Lung (tissue), 12 donors: ENCODE measurements around the gene TMEM108. TPM values are rescaled to one million over a fixed set of nuclear protein-coding genes. Genes with fewer than 3 reads are reported as not detected.

ENCODE experiments used
- ATAC-seq: fragments of 200-7000 bp; cut with Tn5 transposase; one replicate; pipeline ENCODE4 v1.9.1; 2020; ENCODE audit warnings: moderate number of reproducible peaks; ENCODE audit not compliant: insufficient read depth, low FRiP score
- DNase-seq, 3 donors: peaks; one replicate each; pipeline ENCODE4 v3.0.0-alpha.2; 2013 to 2017
- H3K27ac ChIP-seq, 2 donors: one replicate each; pipeline ENCODE4 v1.5.1; 2013; ENCODE audit warnings: mild to moderate bottlenecking in 2 of 2, moderate library complexity in 2 of 2, control low read depth in 1 of 2, inconsistent platforms in 1 of 2, low read depth in 1 of 2, low read length in 1 of 2
- H3K27me3 ChIP-seq, 3 donors: one replicate each; pipeline ENCODE4 v1.5.1; 2013; ENCODE audit warnings: low read length in 2 of 3; ENCODE audit not compliant: control insufficient read depth in 3 of 3, insufficient read depth in 3 of 3
- H3K36me3 ChIP-seq, 4 donors: one replicate each; pipeline ENCODE4 v1.5.1; 2013; ENCODE audit warnings: low read length in 4 of 4, mild to moderate bottlenecking in 1 of 4, moderate library complexity in 1 of 4; ENCODE audit not compliant: control insufficient read depth in 4 of 4, insufficient read depth in 4 of 4
- H3K4me1 ChIP-seq, 5 donors: one replicate each; pipeline ENCODE4 v1.5.1; 2013; ENCODE audit warnings: low read length in 5 of 5, mild to moderate bottlenecking in 2 of 5, moderate library complexity in 1 of 5; ENCODE audit not compliant: control insufficient read depth in 5 of 5, insufficient read depth in 5 of 5
- H3K4me3 ChIP-seq: one replicate; pipeline ENCODE4 v1.5.1; 2013; ENCODE audit warnings: mild to moderate bottlenecking, control low read depth, moderate library complexity
- H3K9ac ChIP-seq, 2 donors: one replicate each; pipeline ENCODE4 v1.5.1; 2013; ENCODE audit warnings: low read length in 2 of 2, control low read depth in 1 of 2; ENCODE audit not compliant: insufficient read depth in 1 of 2
- H3K9me3 ChIP-seq, 4 donors: one replicate each; pipeline ENCODE4 v1.5.1; 2013; ENCODE audit warnings: low read length in 3 of 4, mild to moderate bottlenecking in 1 of 4, moderate library complexity in 1 of 4; ENCODE audit not compliant: control insufficient read depth in 4 of 4, insufficient read depth in 3 of 4
- WGBS, 2 donors: extraction: QIAGEN DNeasy Blood & Tissue Kit; methylation state at CpG; one replicate each; pipeline ENCODE4 v1.1.7; 2013; 5-methylcytosine and 5-hydroxymethylcytosine counted together
- polyA plus RNA-seq, 2 donors: library from polyadenylated mRNA; stranded (reverse); fragments of 200-250 nt; gene quantifications; one replicate each; pipeline ENCODE4 v1.2.1, GENCODE V29; 2013
- total RNA-seq, 2 donors: library from RNA; depleted of rRNA in 1 of 2; stranded (reverse); fragments of >200 nt in 1 of 2; gene quantifications; one replicate each; pipeline ENCODE4 v1.2.1, GENCODE V29; 2014 to 2021
- TF ChIP-seq, protein P1 (sequence below): IDR thresholded peaks from 2 replicates; pipeline ENCODE4 v1.5.1; 2012; ENCODE audit warnings: mild to moderate bottlenecking; ENCODE audit errors: control extremely low read depth, extremely low read depth
- donor health status: control.
- donor health status: control.
- donor health status: Bipolar disorder and iron deficiency.
- donor health status: healthy.
- donor health status: DM: yes; HTN: yes; CAD: no.

Gene TMEM108
- total and polyA plus RNA-seq, 4 donors: 3.0 to 16.9 (median 7.6) TPM

GRCh38 chr3:133083395-133083794, 45.2 kb downstream of the TMEM108 start:
- Histone ChIP-seq H3K9ac (no peak overlapping the region), H3K4me1 (no peaks in the 10 kb centered on the region), H3K27me3 (no peaks in the 10 kb centered on the region), H3K9me3 (peaks cover 0 to 2% (median 0%) of the 10 kb centered on the region in 4 donors), H3K27ac (no peak overlapping the region), H3K4me3 (no peak overlapping the region), H3K36me3 (peaks cover 0 to 9% (median 2%) of the 10 kb centered on the region in 4 donors)
- WGBS, 2 donors: 19 to 26% methylated on average over 1 of the region's 1 CpG
- no peak for DNase-seq
- TF ChIP-seq, protein P1, sequence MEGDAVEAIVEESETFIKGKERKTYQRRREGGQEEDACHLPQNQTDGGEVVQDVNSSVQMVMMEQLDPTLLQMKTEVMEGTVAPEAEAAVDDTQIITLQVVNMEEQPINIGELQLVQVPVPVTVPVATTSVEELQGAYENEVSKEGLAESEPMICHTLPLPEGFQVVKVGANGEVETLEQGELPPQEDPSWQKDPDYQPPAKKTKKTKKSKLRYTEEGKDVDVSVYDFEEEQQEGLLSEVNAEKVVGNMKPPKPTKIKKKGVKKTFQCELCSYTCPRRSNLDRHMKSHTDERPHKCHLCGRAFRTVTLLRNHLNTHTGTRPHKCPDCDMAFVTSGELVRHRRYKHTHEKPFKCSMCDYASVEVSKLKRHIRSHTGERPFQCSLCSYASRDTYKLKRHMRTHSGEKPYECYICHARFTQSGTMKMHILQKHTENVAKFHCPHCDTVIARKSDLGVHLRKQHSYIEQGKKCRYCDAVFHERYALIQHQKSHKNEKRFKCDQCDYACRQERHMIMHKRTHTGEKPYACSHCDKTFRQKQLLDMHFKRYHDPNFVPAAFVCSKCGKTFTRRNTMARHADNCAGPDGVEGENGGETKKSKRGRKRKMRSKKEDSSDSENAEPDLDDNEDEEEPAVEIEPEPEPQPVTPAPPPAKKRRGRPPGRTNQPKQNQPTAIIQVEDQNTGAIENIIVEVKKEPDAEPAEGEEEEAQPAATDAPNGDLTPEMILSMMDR: no peak
- no peak for ATAC-seq

DNA sequence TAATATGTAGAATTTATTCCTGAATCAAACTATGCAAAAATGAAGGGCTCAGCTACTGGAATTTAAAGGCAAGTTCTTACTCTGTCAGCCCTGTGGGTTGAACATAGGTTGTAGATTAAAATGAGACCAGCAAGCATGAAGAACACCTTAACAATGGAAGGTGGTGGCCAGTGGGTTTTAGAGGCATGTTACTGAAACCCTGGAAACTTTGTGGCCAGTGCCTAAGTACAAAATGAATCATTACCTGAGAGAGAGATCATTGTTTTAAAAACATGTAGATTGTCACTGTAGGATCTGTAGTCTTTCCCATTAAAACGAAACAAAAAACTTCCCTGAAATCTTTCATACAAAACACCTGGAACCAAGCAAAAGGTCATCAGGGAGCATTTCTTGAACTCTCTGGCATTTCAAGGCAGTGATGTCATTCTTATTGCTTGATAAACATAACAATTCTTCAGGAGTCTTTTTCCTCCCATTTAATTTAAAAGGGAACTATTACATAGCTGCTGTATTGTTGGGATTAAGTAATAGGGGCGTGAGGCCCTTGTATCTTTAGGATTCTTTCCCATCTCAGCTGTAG, 51.8 kb downstream of the TMEM108 start:
- no peaks in the 10 kb centered on the region for H3K27me3 ChIP-seq
- H3K9ac ChIP-seq: no peak overlapping the region
- no peaks in the 10 kb centered on the region for H3K9me3 ChIP-seq
- no peak for DNase-seq
- no peak overlapping the region for H3K4me3 ChIP-seq
- ATAC-seq: no peak
- TF ChIP-seq, protein P1: no peak
- H3K36me3 ChIP-seq: no peaks in the 10 kb centered on the region
- 64 to 74% methylated on average over 2 of the region's 2 CpGs for WGBS, 2 donors
- no peak overlapping the region for H3K27ac ChIP-seq
- H3K4me1 ChIP-seq: peaks cover 0 to 4% (median 2%) of the 10 kb centered on the region in 5 donors

DNA sequence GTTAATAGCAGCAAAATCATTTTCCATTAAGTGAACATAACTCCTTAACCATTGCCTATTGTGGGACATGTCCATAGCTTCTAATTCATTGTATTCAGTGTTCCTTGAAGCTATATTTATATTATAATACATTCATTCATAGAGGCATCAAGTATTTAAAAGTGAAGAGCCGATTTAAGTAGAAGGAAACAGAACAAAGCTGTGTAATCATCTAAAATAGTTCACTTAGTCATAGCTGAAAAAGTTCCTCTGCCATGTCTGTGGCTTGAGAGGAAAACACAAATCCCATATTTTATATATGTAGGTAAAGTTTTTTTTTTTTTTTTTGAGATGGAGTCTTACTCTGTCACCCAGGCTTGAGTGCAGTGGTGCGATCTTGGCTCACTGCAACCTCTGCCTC, 54.5 kb downstream of the TMEM108 start:
- H3K4me3 ChIP-seq: no peak overlapping the region
- no peak overlapping the region for H3K9ac ChIP-seq
- H3K27ac ChIP-seq: no peak overlapping the region
- no peak for DNase-seq
- no peak for ATAC-seq
- H3K27me3 ChIP-seq: no peaks in the 10 kb centered on the region
- peaks cover 0 to 20% (median 8%) of the 10 kb centered on the region in 5 donors for H3K4me1 ChIP-seq
- no peaks in the 10 kb centered on the region for H3K36me3 ChIP-seq
- 87% methylated on average over 2 of the region's 2 CpGs for WGBS, 2 donors
- TF ChIP-seq, protein P1: no peak
- no peaks in the 10 kb centered on the region for H3K9me3 ChIP-seq

DNA sequence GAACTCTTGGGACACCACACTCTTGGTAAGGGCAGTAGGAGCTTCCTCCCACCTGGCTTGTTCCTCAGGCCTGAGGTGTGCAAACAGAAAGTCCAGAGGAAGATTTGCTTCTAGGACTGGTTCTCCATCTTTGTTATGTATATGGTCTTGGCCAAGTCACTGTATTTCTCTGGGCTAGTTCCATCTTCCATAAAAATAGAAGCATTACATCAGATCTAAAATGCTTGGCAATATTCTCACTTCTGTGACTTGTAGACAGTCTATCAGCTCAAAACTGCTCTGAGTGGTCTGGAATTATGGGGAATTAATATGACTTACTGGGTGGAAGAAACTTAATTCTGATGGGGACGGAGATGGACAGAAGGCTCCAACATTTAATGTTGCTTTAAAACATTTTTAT, 55.2 kb downstream of the TMEM108 start:
- ATAC-seq: no peak
- Histone ChIP-seq H3K9me3 (no peaks in the 10 kb centered on the region), H3K4me1 (peaks cover 0 to 22% (median 8%) of the 10 kb centered on the region in 5 donors), H3K27me3 (no peaks in the 10 kb centered on the region), H3K27ac (no peak overlapping the region), H3K36me3 (no peaks in the 10 kb centered on the region), H3K9ac (no peak overlapping the region), H3K4me3 (no peak overlapping the region)
- no peak for DNase-seq
- TF ChIP-seq, protein P1: no peak
- WGBS, 2 donors: 81 to 91% methylated on average over 1 of the region's 1 CpG
